GM12865 (cell line): Measurements from ENCODE around the gene ATXN3L.

Source experiments
- DNase-seq: peaks from one replicate; pipeline ENCODE4 v3.0.0; 2010; ENCODE audit warnings: low read depth
- H3K4me3 ChIP-seq: 2 replicates; pipeline ENCODE4 v1.5.1; 2011; ENCODE audit warnings: mild to moderate bottlenecking, low read depth, low read length, control low read depth
- TF ChIP-seq, protein P1 (sequence below): IDR thresholded peaks from 2 replicates; pipeline ENCODE4 v1.5.1; 2011; ENCODE audit warnings: low read length, control low read depth, low read depth, inconsistent platforms; ENCODE audit not compliant: insufficient read depth; ENCODE audit errors: missing control alignments

Gene ATXN3L

DNA sequence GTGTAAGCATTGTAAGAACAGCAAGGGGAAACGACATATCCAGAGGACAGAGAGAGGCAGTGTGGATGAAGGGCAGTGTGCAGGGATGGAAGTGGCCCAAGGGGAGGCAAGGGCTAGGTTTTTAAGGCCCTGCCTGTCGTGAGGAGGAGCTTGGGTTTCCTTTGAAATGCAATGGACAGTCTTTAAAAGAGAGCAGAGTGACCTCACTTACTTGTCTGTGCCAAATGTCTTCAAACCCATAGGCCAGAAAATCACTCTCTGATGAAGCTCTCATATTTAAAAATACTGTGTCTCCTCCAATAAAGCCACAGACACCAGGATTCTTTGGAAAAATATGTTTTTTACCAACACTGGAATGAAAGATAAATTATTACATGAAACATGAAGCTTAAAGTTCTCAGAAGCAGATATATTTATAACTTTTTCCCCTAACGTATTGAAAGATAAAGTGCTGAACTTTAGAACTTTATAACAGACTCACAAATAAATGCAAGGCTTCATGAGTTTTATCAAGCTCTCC lies 19.2 kb upstream of the ATXN3L start:
- H3K4me3 ChIP-seq: no peak overlapping the region
- TF ChIP-seq, protein P1, sequence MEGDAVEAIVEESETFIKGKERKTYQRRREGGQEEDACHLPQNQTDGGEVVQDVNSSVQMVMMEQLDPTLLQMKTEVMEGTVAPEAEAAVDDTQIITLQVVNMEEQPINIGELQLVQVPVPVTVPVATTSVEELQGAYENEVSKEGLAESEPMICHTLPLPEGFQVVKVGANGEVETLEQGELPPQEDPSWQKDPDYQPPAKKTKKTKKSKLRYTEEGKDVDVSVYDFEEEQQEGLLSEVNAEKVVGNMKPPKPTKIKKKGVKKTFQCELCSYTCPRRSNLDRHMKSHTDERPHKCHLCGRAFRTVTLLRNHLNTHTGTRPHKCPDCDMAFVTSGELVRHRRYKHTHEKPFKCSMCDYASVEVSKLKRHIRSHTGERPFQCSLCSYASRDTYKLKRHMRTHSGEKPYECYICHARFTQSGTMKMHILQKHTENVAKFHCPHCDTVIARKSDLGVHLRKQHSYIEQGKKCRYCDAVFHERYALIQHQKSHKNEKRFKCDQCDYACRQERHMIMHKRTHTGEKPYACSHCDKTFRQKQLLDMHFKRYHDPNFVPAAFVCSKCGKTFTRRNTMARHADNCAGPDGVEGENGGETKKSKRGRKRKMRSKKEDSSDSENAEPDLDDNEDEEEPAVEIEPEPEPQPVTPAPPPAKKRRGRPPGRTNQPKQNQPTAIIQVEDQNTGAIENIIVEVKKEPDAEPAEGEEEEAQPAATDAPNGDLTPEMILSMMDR: no peak
- DNase-seq: no peak

DNA sequence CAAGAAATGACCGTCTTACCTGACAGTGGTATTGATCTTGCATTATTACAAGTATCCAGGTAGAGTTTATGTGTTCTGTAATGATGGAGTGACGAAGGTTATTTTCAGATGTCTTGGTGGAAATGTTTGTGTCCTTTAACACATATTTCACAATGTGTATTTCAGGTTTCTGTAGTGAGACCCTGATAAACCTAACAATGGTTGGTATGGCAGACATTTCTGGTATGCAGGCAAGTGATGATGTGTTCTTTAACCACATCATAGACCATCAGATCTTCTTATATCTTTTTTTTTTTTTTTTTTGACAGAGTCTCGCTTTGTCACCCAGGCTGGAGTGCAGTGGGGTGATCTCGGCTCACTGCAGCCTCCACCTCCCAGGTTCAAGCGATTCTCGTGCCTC lies 14.6 kb upstream of the ATXN3L start:
- DNase-seq: no peak
- H3K4me3 ChIP-seq: no peak overlapping the region
- TF ChIP-seq, protein P1: no peak

DNA sequence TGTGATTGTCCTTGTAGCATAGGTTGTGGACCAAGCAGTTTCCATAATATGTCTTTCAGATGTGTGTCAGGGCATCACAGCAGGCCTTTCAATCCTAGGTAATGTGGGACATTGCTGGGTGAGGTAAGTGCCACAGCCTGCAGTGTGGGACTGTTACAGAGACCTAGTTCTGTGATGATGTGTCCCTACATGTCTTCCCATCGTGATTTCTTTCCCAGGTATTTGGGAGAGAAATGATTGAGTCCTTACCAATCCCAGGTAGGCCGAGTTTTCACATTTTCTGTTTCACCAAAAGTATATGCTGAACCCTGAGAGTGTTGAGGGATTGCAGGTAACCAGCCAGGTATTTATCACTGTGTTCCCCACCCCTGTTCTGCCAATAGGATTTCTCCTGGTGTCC lies 10.6 kb upstream of the ATXN3L start:
- no peak for DNase-seq
- TF ChIP-seq, protein P1: no peak
- H3K4me3 ChIP-seq: no peak overlapping the region

DNA sequence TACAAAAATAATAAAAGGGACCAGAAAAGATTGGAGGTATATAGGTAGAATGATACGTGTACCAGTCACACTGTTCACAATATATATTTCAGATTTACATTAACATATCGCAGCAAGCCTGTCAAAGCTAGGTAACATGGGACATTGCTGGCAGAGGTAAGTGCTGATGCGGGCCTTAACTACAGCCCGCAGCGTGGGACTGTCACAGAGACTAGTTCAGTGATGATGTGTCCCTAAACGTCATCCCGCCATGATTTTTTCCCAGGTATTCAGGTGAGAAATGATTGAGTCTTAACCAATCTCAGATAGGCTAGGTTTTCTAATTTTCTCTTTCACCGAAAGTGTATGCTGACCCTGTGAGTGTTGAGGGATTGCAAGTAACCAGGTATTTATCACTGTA lies 7.8 kb upstream of the ATXN3L start:
- TF ChIP-seq, protein P1: no peak
- no peak for DNase-seq

DNA sequence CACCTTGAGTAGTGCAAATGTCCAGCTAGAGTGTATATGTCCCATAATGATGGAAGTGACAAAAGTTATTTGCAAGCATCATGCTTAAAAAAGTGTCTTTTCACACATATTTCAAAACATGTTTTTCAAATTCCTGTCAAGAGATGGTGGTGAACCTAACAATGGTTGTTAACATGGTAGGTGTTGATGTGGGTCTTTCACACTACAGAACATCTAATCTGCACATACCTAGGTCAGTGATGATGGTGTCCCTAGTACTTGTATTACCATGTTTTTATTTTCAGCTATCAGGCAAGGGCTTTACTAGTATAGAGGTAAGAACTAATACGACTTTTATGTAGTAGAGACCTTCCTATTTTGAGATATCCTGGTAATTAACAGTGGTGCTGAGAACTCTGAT lies 3.4 kb upstream of the ATXN3L start:
- no peak for DNase-seq
- no peak overlapping the region for H3K4me3 ChIP-seq
- TF ChIP-seq, protein P1: no peak

More for the DNA sequence above, 7.8 kb upstream of the ATXN3L start:
- no peak overlapping the region for H3K4me3 ChIP-seq

DNA sequence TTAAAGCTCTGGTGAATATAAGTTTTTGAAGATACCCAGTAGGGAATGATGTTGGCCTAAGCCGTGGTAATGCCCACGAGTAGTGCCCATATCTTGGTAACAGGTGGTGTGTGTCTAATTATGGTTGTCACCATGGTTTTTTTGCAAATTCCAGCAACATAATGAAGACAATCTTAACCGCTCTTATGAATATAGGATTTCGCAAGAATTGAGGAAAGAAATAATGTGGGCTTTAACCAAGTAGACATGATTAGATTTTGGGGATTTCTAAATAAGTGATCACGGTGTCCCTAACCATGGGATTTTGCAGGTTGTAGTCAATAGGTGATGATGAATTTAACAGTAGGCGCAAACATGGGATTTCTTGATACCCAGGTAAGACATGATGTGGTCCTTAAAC lies 2.5 kb downstream of the ATXN3L start:
- DNase-seq: no peak

DNA sequence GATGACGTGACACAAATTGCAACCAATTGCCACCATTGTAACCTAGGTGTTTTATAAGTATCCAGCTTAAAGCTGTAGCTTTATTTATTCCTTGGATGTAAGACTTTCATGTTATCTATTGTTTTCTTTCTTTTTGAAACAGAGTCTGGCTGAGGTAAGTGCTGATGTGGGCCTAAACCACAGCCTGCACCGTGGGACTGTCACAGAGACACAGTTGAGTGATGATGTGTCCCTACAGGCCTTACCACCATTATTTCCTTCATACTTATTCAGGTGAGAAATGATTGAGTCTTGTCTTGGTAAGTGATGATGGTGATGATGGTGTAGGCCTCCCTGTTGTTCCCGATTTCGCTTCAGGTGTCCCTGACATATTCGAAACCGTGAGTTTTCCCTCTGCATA lies 8.3 kb downstream of the ATXN3L start:
- TF ChIP-seq, protein P1: no peak
- no peak overlapping the region for H3K4me3 ChIP-seq
- no peak for DNase-seq

More for the DNA sequence above, 2.5 kb downstream of the ATXN3L start:
- H3K4me3 ChIP-seq: no peak overlapping the region
- TF ChIP-seq, protein P1: no peak
